ENCODE measurements around the gene ZNF865.

DNA sequence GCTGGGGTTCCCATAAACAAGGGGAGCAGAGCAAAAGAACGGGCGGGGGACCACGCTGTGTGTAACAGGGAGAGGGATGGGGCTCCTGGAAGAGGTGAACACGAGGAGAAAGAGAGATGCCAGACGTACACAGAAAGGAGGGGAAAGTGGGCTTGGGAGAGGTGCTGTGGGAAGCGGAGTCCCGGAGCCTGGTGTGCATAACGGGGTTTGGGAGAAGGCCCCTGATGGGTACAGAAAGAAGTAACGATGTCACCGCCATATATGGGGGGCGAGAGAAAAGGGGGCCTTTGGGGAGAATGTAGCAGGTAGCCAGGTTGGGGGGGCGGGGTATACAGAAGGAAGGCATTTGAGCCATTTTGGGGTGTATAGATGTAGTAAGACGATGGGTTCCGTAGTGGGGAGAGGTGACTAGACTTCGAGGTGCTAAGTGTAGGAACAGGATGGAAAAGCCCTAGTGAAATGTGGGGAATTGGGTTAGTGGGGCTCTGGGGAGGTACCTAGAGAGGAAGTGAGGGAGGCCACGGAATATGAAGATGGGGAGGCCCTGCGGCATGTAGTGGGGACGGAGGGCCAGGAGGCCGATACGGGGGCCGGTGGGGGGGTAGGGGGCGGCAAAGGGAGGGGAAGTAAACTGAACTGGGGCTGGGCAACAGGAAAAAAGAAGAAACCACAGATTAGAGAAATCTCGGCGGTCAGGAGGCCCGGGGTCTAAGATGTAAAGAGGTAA is 36.1 kb downstream of the ZNF865 start:
- TF ChIP-seq, protein P1, sequence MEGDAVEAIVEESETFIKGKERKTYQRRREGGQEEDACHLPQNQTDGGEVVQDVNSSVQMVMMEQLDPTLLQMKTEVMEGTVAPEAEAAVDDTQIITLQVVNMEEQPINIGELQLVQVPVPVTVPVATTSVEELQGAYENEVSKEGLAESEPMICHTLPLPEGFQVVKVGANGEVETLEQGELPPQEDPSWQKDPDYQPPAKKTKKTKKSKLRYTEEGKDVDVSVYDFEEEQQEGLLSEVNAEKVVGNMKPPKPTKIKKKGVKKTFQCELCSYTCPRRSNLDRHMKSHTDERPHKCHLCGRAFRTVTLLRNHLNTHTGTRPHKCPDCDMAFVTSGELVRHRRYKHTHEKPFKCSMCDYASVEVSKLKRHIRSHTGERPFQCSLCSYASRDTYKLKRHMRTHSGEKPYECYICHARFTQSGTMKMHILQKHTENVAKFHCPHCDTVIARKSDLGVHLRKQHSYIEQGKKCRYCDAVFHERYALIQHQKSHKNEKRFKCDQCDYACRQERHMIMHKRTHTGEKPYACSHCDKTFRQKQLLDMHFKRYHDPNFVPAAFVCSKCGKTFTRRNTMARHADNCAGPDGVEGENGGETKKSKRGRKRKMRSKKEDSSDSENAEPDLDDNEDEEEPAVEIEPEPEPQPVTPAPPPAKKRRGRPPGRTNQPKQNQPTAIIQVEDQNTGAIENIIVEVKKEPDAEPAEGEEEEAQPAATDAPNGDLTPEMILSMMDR (IDR thresholded peaks at IDR 0.05) = no peak
- no peak for TF ChIP-seq POLR2A (IDR thresholded peaks at IDR 0.05)

All from adrenal gland (tissue), 5 donors.